SK-N-SH (cell line): ENCODE data around the gene ANK2. TPM values are rescaled to one million over a fixed set of nuclear protein-coding genes. Genes with fewer than 3 reads are reported as not detected.

Source experiments
- CTCF ChIA-PET: fragments of 300-600, 350-600 bp; formaldehyde crosslinking; extraction: SDS; loops from one replicate; lab custom pipeline; 2021; lab: Yijun Ruan, JAX
- POLR2A ChIA-PET: fragments of 350-600 bp; sonication (Branson Sonifier 250); formaldehyde crosslinking; extraction: SDS; loops from one replicate; lab custom pipeline; 2020; ENCODE audit warnings: antibody characterized with exemption, inconsistent platforms; lab: Yijun Ruan, JAX
- DNase-seq: peaks from one replicate; pipeline ENCODE4 v3.0.0; 2012
- H2AFZ ChIP-seq: fragments of 200-600 bp; sonication (generic); 2 replicates; pipeline ENCODE4 v1.8.1; 2016; ENCODE audit warnings: antibody characterized with exemption, mild to moderate bottlenecking, low read depth
- H3F3A ChIP-seq: fragments of 200-600 bp; sonication (generic); replicated peaks from 2 replicates; pipeline ENCODE3; 2016; ENCODE audit warnings: antibody characterized with exemption, mild to moderate bottlenecking; ENCODE audit not compliant: insufficient read depth
- H3K27ac ChIP-seq, 2 experiments: fragments of 200-500 bp in 1 of 2; fragments of 200-600 bp in 1 of 2; sonication (Bioruptor generic) in 1 of 2; sonication (generic), shearing (Covaris generic) in 1 of 2; 2 replicates each; pipeline versions ENCODE4 v1.5.1 to v1.6.1; 2014 to 2016; ENCODE audit warnings: low read depth in 2 of 2, inconsistent platforms in 1 of 2, low read length in 1 of 2, mild to moderate bottlenecking in 1 of 2, mixed read lengths in 1 of 2
- H3K27me3 ChIP-seq: fragments of 200-600 bp; sonication (generic), shearing (Covaris generic); 2 replicates; pipeline ENCODE4 v1.6.1; 2016; ENCODE audit warnings: mixed run types; ENCODE audit not compliant: insufficient read depth
- H3K36me3 ChIP-seq, 2 experiments: fragments of 200-500 bp in 1 of 2; fragments of 200-600 bp in 1 of 2; sonication (Bioruptor generic) in 1 of 2; sonication (generic) in 1 of 2; replicated peaks in 1 of 2; 2 replicates each; pipeline versions ENCODE3 to v1.5.1; 2014 to 2016; ENCODE audit warnings: low read length in 1 of 2, mild to moderate bottlenecking in 1 of 2; ENCODE audit not compliant: insufficient read depth in 2 of 2, control insufficient read depth in 1 of 2
- H3K4me1 ChIP-seq, 2 experiments: fragments of 200-500 bp in 1 of 2; fragments of 200-600 bp in 1 of 2; sonication (Bioruptor generic) in 1 of 2; sonication (generic), shearing (Covaris generic) in 1 of 2; 2 replicates each; pipeline versions ENCODE4 v1.5.1 to v1.6.1; 2014 to 2016; ENCODE audit warnings: low read depth in 1 of 2, low read length in 1 of 2, mixed run types in 1 of 2; ENCODE audit not compliant: insufficient read depth in 2 of 2, control insufficient read depth in 1 of 2
- H3K4me2 ChIP-seq: fragments of 200-600 bp; sonication (generic), shearing (Covaris generic); 2 replicates; pipeline ENCODE4 v1.6.1; 2017; ENCODE audit warnings: mixed run types
- H3K4me3 ChIP-seq, 2 experiments: fragments of 200-500 bp in 1 of 2; fragments of 200-600 bp in 1 of 2; sonication (Bioruptor generic) in 1 of 2; sonication (generic), shearing (Covaris generic) in 1 of 2; 2 replicates each; pipeline versions ENCODE4 v1.5.1 to v1.8.1; 2014 to 2016; ENCODE audit warnings: low read depth in 2 of 2, inconsistent platforms in 1 of 2, low read length in 1 of 2, mild to moderate bottlenecking in 1 of 2, mixed read lengths in 1 of 2, moderate library complexity in 1 of 2
- H3K79me2 ChIP-seq: fragments of 200-600 bp; sonication (generic); 2 replicates; pipeline ENCODE4 v1.8.1; 2017; ENCODE audit warnings: mild to moderate bottlenecking; ENCODE audit not compliant: insufficient read depth
- H3K9ac ChIP-seq: fragments of 200-600 bp; sonication (generic); 2 replicates; pipeline ENCODE4 v1.6.1; 2017; ENCODE audit warnings: mixed run types
- H3K9me2 ChIP-seq: fragments of 200-600 bp; sonication (generic); 2 replicates; pipeline ENCODE4 v1.6.1; 2017; ENCODE audit warnings: mixed run types
- H3K9me3 ChIP-seq: fragments of 200-600 bp; sonication (generic); 2 replicates; pipeline ENCODE4 v1.6.1; 2017; ENCODE audit warnings: mixed run types, mild to moderate bottlenecking, moderate library complexity
- H4K20me1 ChIP-seq: fragments of 200-600 bp; sonication (generic); 2 replicates; pipeline ENCODE4 v1.6.1; 2017; ENCODE audit warnings: mild to moderate bottlenecking, mixed run types; ENCODE audit not compliant: insufficient read depth
- ELF1 ChIP-seq: IDR thresholded peaks from 2 replicates; pipeline ENCODE4 v1.4.0; 2012
- EP300 ChIP-seq, 2 experiments: IDR thresholded peaks; 2 replicates each; pipeline versions ENCODE4 v1.4.0 to v1.6.1; 2012; ENCODE audit warnings: borderline replicate concordance in 1 of 2, low read depth in 1 of 2, low read length in 1 of 2
- FOSL2 ChIP-seq: IDR thresholded peaks from 2 replicates; pipeline ENCODE4 v1.4.0; 2012; ENCODE audit warnings: low read depth, mild to moderate bottlenecking, moderate library complexity, borderline replicate concordance
- FOXM1 ChIP-seq: IDR thresholded peaks from 2 replicates; pipeline ENCODE4 v1.4.0; 2012; ENCODE audit warnings: low read depth, mild to moderate bottlenecking
- GABPA ChIP-seq: IDR thresholded peaks from 2 replicates; pipeline ENCODE4 v1.4.0; 2012; ENCODE audit warnings: low read depth, mild to moderate bottlenecking
- GATA2 ChIP-seq: sonication (generic); formaldehyde crosslinking; IDR thresholded peaks from 2 replicates; pipeline ENCODE4 v1.5.0; 2020; ENCODE audit warnings: mild to moderate bottlenecking, missing genetic modification reagents
- JUND ChIP-seq: IDR thresholded peaks from 2 replicates; pipeline ENCODE4 v1.4.0; 2012
- NFIC ChIP-seq: IDR thresholded peaks from 2 replicates; pipeline ENCODE4 v1.4.0; 2012; ENCODE audit warnings: borderline replicate concordance
- NRF1 ChIP-seq: IDR thresholded peaks from 2 replicates; pipeline ENCODE4 v1.6.1; 2012; ENCODE audit warnings: low read depth, mild to moderate bottlenecking, low read length
- RCOR1 ChIP-seq: fragments of 150-350 bp; IDR thresholded peaks from 2 replicates; pipeline ENCODE4 v1.6.1; 2017; ENCODE audit warnings: antibody characterized with exemption, low read length
- SMC3 ChIP-seq: IDR thresholded peaks from 2 replicates; pipeline ENCODE4 v1.6.1; 2012; ENCODE audit warnings: low read depth, low read length, improper control_type of control experiment
- TCF12 ChIP-seq: IDR thresholded peaks from 2 replicates; pipeline ENCODE4 v1.4.0; 2012
- WGBS: methylation state at CpG from one replicate; pipeline ENCODE4 v1.1.6; 2017; ENCODE audit warnings: low lambda C conversion rate; 5-methylcytosine and 5-hydroxymethylcytosine counted together
- polyA plus RNA-seq, 3 experiments: library from polyadenylated mRNA; depleted of rRNA; stranded (reverse); fragments of >200 nt; gene quantifications; 2 replicates each; pipeline ENCODE4 v1.2.3, GENCODE V29; 2012
- TF ChIP-seq, protein P1 (sequence below): IDR thresholded peaks from 2 replicates; pipeline ENCODE4 v1.4.0; 2012; ENCODE audit warnings: low read depth, borderline replicate concordance
- TF ChIP-seq, protein P2 (sequence below): fragments of 200-600 bp; sonication (generic); IDR thresholded peaks from 2 replicates; pipeline ENCODE4 v1.6.1; 2017; ENCODE audit warnings: antibody characterized with exemption, mild to moderate bottlenecking, moderate library complexity
- TF ChIP-seq, protein P3 (sequence below): IDR thresholded peaks from 2 replicates; pipeline ENCODE4 v1.6.1; 2012; ENCODE audit warnings: mild to moderate bottlenecking, low read depth, low read length, moderate library complexity
- TF ChIP-seq, protein P4 (sequence below): IDR thresholded peaks from 2 replicates; pipeline ENCODE4 v1.4.0; 2012; ENCODE audit warnings: low read depth, borderline replicate concordance

Gene ANK2
- polyA plus RNA-seq, 1 of the 3 experiments (the other 2 are of a cell fraction): 0.69 TPM

DNA sequence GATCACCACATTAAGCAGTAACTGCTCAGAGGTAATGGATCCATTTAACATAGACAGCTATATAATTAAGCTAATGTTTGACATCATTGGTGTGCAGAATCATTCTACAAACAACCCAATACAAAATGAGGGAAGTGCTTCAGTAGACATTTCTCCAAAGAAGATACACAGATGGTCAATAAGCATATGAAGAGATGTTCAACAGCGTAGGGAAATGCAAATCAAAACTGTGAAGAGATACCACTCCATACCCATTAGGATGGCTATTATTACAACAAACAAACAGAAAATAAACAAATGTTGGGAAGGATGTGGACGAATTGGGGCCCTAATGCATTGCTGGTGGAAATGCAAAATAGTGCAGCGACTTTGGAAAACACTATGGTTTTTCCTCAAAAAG lies 294.6 kb downstream of the ANK2 start:
- H3K4me3 ChIP-seq: no peak overlapping the region
- no peaks in the 10 kb centered on the region for H4K20me1 ChIP-seq
- no peak for TF ChIP-seq GATA2
- TF ChIP-seq RCOR1: no peak
- TF ChIP-seq, protein P1, sequence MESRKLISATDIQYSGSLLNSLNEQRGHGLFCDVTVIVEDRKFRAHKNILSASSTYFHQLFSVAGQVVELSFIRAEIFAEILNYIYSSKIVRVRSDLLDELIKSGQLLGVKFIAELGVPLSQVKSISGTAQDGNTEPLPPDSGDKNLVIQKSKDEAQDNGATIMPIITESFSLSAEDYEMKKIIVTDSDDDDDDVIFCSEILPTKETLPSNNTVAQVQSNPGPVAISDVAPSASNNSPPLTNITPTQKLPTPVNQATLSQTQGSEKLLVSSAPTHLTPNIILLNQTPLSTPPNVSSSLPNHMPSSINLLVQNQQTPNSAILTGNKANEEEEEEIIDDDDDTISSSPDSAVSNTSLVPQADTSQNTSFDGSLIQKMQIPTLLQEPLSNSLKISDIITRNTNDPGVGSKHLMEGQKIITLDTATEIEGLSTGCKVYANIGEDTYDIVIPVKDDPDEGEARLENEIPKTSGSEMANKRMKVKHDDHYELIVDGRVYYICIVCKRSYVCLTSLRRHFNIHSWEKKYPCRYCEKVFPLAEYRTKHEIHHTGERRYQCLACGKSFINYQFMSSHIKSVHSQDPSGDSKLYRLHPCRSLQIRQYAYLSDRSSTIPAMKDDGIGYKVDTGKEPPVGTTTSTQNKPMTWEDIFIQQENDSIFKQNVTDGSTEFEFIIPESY: no peak
- no peak for TF ChIP-seq ELF1
- no peak for TF ChIP-seq TCF12
- TF ChIP-seq, protein P2, sequence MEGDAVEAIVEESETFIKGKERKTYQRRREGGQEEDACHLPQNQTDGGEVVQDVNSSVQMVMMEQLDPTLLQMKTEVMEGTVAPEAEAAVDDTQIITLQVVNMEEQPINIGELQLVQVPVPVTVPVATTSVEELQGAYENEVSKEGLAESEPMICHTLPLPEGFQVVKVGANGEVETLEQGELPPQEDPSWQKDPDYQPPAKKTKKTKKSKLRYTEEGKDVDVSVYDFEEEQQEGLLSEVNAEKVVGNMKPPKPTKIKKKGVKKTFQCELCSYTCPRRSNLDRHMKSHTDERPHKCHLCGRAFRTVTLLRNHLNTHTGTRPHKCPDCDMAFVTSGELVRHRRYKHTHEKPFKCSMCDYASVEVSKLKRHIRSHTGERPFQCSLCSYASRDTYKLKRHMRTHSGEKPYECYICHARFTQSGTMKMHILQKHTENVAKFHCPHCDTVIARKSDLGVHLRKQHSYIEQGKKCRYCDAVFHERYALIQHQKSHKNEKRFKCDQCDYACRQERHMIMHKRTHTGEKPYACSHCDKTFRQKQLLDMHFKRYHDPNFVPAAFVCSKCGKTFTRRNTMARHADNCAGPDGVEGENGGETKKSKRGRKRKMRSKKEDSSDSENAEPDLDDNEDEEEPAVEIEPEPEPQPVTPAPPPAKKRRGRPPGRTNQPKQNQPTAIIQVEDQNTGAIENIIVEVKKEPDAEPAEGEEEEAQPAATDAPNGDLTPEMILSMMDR: no peak
- no peak for TF ChIP-seq EP300 (IDR thresholded peaks at IDR 0.05; ENCODE audit: borderline replicate concordance in 1 of 2, low read depth in 1 of 2, low read length in 1 of 2)
- TF ChIP-seq NRF1: no peak
- no peak for TF ChIP-seq FOXM1
- no peak for TF ChIP-seq FOSL2
- TF ChIP-seq GABPA: no peak
- TF ChIP-seq, protein P3, sequence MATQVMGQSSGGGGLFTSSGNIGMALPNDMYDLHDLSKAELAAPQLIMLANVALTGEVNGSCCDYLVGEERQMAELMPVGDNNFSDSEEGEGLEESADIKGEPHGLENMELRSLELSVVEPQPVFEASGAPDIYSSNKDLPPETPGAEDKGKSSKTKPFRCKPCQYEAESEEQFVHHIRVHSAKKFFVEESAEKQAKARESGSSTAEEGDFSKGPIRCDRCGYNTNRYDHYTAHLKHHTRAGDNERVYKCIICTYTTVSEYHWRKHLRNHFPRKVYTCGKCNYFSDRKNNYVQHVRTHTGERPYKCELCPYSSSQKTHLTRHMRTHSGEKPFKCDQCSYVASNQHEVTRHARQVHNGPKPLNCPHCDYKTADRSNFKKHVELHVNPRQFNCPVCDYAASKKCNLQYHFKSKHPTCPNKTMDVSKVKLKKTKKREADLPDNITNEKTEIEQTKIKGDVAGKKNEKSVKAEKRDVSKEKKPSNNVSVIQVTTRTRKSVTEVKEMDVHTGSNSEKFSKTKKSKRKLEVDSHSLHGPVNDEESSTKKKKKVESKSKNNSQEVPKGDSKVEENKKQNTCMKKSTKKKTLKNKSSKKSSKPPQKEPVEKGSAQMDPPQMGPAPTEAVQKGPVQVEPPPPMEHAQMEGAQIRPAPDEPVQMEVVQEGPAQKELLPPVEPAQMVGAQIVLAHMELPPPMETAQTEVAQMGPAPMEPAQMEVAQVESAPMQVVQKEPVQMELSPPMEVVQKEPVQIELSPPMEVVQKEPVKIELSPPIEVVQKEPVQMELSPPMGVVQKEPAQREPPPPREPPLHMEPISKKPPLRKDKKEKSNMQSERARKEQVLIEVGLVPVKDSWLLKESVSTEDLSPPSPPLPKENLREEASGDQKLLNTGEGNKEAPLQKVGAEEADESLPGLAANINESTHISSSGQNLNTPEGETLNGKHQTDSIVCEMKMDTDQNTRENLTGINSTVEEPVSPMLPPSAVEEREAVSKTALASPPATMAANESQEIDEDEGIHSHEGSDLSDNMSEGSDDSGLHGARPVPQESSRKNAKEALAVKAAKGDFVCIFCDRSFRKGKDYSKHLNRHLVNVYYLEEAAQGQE: no peak
- no peak for TF ChIP-seq SMC3
- TF ChIP-seq JUND: no peak
- no peak for TF ChIP-seq NFIC
- TF ChIP-seq, protein P4, sequence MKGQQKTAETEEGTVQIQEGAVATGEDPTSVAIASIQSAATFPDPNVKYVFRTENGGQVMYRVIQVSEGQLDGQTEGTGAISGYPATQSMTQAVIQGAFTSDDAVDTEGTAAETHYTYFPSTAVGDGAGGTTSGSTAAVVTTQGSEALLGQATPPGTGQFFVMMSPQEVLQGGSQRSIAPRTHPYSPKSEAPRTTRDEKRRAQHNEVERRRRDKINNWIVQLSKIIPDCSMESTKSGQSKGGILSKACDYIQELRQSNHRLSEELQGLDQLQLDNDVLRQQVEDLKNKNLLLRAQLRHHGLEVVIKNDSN: no peak
- no peaks in the 10 kb centered on the region for H3K79me2 ChIP-seq
- 72% methylated on average over 3 of the region's 3 CpGs for WGBS
- H3K4me2 ChIP-seq: no peak overlapping the region
- H2AFZ ChIP-seq: no peak overlapping the region
- H3F3A ChIP-seq: no peaks in the 10 kb centered on the region
- no peak for DNase-seq
- H3K36me3 ChIP-seq: peaks cover 0 to 17% of the 10 kb centered on the region in 2 experiments
- no peaks in the 10 kb centered on the region; the same call in 1 of the 2 replicates for H3K9me2 ChIP-seq
- no peak overlapping the region for H3K27ac ChIP-seq
- H3K27me3 ChIP-seq: no peaks in the 10 kb centered on the region
- H3K9ac ChIP-seq: no peak overlapping the region
- ChIA-PET CTCF (no interaction called here), POLR2A (no interaction called here)
- H3K4me1 ChIP-seq: no peaks in the 10 kb centered on the region
- no peaks in the 10 kb centered on the region for H3K9me3 ChIP-seq
